HCT116 (cell line): ENCODE measurements around the gene LDB2.

Source experiments
- EZH2 ChIP-seq: fragments of 200-600 bp; sonication (generic); IDR thresholded peaks from 2 replicates; pipeline ENCODE4 v1.6.1; 2017; ENCODE audit warnings: antibody characterized with exemption, mixed run types
- EZH2phosphoT487 ChIP-seq: fragments of 200-600 bp; IDR thresholded peaks from 2 replicates; pipeline ENCODE4 v1.6.1; 2018; ENCODE audit warnings: antibody characterized with exemption, borderline replicate concordance
- POLR2AphosphoS5 ChIP-seq: IDR thresholded peaks from 2 replicates; pipeline ENCODE4 v1.6.1; 2011; ENCODE audit warnings: mild to moderate bottlenecking, low read depth, low read length, moderate library complexity
- RAD21 ChIP-seq: IDR thresholded peaks from 2 replicates; pipeline ENCODE4 v1.6.1; 2012; ENCODE audit warnings: low read depth, mild to moderate bottlenecking
- TF ChIP-seq, protein P1 (sequence below), 3 experiments: fragments of 200-600 bp in 1 of 3; sonication (generic) in 1 of 3; IDR thresholded peaks in 2 of 3; conservative IDR thresholded peaks in 1 of 3; 2 replicates each; pipeline ENCODE4 v1.5.1; 2012 to 2017; ENCODE audit warnings: low read depth in 2 of 3, low read length in 2 of 3, antibody characterized with exemption in 1 of 3, borderline replicate concordance in 1 of 3, control low read depth in 1 of 3, mild to moderate bottlenecking in 1 of 3, mixed read lengths in 1 of 3, mixed run types in 1 of 3, moderate library complexity in 1 of 3; ENCODE audit not compliant: insufficient read depth in 1 of 3
- TF ChIP-seq, protein P2 (sequence below): IDR thresholded peaks from 2 replicates; pipeline ENCODE4 v1.6.1; 2012

DNA sequence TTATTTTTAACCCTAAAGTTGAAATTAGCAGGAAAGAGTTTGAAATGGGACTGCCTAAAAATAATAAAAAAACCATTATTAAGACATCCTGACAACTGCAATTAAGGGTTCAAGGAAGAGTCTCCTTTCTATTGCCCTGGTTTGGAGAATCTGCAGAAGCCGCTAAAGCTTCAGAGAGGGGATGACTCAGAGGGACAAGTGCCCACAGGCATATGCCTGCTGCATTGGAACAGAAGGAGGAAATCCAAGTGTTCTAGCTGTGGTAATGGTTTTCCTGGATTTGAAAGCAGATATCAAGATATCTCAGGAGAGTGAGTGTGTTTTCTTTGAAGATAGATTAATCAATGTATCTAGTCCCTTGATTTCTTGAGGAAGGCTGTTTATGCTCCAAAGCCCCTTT, 437.1 kb downstream of the LDB2 start:
- TF ChIP-seq POLR2AphosphoS5: no peak
- TF ChIP-seq EZH2phosphoT487: no peak
- TF ChIP-seq, protein P1, sequence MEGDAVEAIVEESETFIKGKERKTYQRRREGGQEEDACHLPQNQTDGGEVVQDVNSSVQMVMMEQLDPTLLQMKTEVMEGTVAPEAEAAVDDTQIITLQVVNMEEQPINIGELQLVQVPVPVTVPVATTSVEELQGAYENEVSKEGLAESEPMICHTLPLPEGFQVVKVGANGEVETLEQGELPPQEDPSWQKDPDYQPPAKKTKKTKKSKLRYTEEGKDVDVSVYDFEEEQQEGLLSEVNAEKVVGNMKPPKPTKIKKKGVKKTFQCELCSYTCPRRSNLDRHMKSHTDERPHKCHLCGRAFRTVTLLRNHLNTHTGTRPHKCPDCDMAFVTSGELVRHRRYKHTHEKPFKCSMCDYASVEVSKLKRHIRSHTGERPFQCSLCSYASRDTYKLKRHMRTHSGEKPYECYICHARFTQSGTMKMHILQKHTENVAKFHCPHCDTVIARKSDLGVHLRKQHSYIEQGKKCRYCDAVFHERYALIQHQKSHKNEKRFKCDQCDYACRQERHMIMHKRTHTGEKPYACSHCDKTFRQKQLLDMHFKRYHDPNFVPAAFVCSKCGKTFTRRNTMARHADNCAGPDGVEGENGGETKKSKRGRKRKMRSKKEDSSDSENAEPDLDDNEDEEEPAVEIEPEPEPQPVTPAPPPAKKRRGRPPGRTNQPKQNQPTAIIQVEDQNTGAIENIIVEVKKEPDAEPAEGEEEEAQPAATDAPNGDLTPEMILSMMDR (IDR thresholded peaks at IDR 0.05 in 2 of 3, conservative IDR thresholded peaks at IDR 0.05 in 1 of 3; ENCODE audit: borderline replicate concordance in 1 of 3, insufficient read depth in 1 of 3, low read depth in 2 of 3, low read length in 2 of 3): no peak
- no peak for TF ChIP-seq RAD21
- no peak for TF ChIP-seq EZH2
- TF ChIP-seq, protein P2, sequence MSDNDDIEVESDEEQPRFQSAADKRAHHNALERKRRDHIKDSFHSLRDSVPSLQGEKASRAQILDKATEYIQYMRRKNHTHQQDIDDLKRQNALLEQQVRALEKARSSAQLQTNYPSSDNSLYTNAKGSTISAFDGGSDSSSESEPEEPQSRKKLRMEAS: no peak
